GM18951 (cell line): ENCODE measurements around the gene SPAAR.
"Not testable (repeated sequence)": the region's sequence is repeated elsewhere in the genome, so short reads cannot be mapped to it uniquely, and the experiment has no call there.

ENCODE experiments used
- POLR2A ChIP-seq: IDR thresholded peaks from 4 replicates; pipeline ENCODE4 v1.6.1; 2011; ENCODE audit warnings: mild to moderate bottlenecking; ENCODE audit not compliant: insufficient read length, insufficient read depth; ENCODE audit errors: extremely low read depth
- in situ Hi-C: fragments of 300-500 bp; cut with MboI; formaldehyde crosslinking; loops from one replicate; pipeline ENCODE4 v1.12.0; 2022; ENCODE audit warnings: low sequenced_read_pairs, mixed read lengths, inconsistent platforms; ENCODE audit not compliant: unreplicated experiment

The SPAAR gene

DNA sequence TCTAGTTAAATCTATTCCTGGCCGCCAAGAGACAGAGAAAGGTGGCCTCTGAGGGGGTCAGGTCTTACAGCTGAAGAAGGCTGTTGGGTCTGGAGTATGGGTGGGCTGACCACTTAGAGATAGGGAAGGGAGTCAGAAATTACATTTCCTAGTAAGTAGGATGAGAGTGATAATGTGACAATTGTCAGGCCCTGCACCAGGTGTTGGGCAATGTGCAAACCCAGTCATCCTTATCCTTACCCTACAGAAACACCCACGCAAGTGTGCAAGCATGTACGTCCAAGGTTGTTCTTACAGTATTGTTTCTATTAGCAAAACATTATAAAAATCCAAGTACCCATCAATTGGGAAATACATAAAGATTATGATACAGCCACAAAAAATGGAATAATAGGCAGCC, 9.5 kb downstream of the SPAAR start:
- TF ChIP-seq POLR2A = no peak
- in situ Hi-C loops = no loop called here

DNA sequence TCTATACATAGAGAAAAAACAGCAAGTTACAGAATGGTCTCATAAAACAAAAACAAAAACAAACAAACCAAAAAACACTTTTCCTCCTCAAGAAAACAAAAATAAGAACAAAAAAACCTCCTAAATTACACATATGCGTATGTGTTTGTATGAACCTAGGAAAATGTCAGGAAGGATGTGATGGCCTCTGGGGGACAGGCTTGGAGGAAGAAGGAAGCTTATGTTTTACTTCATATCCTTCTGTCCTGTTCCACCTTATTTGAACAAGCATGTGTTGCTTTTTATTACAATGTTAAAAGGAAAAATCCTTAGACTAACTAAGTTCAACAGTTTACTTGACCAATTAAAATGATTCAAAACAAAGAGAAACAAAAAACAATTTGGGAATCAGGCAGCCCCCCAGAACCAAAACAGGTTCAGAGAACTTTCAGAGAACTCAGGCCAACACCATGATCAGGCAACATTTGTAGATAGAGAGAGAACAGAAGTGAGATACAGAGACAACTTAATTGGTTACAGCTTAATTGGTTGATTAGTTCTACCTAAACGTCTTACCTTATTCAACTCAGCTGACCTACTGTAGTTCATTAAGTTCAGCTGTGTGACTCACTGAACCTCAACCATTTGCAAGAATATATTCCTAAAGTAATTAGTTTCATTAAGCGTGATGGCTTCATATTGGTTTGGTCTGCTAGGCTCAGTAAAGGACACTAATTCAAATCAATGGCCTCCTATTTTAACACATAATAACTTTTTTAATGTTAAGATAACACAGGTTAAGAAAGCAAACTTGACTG, 10.1 kb downstream of the SPAAR start:
- in situ Hi-C loops = no loop called here
- no peak for TF ChIP-seq POLR2A

DNA sequence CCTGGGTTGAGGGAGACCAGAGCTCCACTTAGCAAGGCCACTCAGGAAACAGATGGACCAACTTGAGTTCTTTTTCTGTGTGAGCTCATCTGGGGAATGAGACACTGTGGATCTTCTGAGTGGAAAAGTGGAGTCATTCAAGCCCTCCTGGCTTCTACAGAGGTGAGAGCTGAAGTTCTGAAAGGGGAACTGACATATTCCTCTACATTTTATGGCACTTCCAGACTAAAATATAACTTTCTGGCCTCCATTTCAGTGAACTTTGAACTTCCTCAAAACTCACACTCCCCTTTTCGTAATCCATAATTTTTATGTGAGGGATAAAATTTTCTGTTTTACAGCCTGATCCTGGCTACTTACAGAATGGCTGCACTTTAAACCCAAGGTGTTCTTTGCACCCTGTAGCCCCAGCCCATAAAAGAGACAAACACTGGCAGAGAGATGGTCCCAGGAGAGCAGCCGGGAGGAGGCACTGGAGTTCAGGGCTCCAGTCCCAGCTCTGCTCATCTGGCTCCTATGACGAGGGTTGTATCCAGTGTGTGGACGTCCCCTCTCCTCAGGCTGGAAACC, 10.8 kb downstream of the SPAAR start:
- no peak for TF ChIP-seq POLR2A
- in situ Hi-C loops = no loop called here

DNA sequence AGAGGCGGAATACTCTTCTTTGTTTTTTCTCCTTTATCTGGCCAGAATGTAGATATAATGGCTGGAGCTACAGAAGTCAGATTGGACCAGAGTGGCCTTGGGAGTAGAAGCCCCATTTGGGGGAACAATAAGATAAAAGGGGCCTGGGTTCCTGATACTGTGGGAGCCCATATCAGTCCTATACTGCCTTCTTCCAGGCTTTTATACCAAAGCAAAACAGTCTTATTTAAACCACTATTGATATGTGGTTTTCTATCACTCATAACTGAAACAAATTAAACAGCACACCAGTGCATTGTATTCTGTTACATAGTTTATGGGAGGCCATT, 14.3 kb downstream of the SPAAR start:
- no peak for TF ChIP-seq POLR2A
- in situ Hi-C loops = no loop called here

DNA sequence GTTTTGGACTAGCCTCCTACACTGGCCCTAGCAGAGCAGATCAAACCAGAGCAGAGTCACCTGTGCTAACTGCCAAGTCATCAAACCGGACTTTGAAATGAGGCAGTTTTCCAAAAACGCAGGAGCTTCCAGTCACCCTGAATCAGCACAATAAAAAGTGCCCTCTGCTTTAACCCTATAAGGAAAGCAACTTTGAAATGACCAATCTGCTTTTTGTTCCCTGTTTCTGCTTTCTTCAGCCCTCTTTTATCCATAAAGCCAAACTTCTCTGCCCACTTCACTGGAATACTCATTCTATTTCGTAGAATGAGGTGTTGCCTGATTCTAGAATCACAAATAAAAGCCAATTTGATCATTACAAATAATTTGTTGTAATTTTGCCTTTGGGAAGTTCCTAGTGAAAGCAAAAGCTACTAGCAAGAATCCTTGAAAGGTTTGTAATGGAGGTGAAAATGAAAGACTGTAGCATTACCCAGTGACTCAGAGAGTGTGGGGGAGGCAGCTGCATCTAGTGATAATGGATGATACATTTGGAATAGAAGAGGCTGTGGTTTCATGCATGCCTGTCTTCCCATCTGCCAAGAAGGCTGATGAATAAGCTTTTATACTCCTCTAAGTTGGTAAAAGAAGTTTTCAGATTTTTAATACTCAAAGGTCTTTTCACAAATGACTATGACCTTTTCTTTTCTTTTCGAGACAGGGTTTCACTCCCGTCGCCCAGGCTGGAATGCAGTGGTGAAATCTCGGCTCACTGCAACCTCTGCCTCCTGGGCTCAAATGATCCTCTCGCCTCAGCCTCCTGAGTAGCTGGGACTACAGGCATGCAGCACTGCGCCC, 14.9 kb downstream of the SPAAR start:
- no peak for TF ChIP-seq POLR2A
- in situ Hi-C loops = no loop called here

DNA sequence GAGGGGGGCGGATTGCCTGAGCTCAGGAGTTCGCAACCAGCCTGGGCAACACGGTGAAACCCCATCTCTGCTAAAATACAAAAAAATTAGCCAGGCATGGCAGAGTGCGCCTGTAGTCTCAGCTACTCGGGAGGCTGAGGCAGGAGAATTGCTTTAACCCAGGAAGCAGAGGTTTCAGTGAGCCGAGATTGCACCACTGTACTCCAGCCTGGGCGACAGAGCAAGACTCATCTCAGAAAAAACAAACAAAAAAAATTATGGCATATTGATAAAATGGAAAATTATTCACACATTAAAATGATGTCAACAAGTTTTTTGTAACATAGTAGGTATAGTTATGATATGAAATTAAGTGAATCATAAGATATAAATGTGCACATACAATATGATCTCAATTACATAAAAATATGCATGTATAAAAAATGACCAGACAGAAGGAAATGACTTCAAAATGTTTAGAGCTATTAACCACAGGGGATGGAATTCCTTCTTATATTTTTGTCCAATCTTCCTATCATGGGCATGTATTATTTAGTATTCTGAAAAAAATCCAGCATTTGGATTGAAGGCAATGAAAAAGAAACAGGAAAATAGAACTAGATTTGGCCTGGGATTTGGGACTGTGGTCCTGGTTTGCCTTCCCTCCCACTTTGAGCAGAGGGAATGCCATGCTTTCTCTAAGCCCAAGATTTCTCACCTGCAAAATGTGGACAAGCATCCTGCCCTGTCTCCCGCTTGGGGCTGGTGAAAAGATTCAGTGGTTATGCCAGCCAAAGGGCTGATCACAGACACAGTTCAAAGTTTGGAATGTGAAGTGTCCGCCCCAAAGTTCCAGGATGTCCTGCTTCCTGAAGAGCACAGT, 19.5 kb downstream of the SPAAR start:
- in situ Hi-C loops = no loop called here
- no peak for TF ChIP-seq POLR2A

DNA sequence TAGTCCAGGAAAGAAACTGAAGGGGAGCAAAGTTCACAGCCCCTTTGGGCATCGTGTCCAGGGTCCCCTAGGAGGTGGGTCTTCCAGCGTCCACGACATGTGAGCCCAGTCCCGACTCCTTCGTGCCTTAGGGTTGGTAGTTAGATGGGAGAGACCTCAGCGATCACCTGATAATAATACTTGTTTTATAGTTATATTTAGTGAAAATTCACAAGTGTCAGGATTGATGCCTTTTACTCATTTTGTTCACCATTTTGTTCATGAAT, 20.1 kb downstream of the SPAAR start:
- no peak for TF ChIP-seq POLR2A
- in situ Hi-C loops = no loop called here

DNA sequence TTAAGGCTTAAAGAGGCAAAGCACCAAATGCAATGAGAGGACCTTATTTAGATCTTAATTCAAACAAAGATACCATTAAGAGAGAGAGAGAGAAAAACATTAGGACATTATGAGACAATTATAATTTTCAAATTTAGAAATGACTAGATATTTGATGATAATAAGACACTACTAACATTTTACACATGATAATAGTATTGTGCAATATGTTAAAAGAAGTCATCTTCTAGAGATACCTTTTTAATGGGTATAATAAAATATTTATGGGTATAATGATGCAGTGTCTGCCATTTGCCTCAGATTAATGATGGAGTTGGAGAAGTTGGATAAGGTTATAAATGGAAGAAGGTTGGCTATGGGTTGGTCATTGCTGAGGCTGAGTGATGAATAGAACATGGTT, 21.2 kb downstream of the SPAAR start:
- in situ Hi-C loops = no loop called here
- TF ChIP-seq POLR2A = no peak

DNA sequence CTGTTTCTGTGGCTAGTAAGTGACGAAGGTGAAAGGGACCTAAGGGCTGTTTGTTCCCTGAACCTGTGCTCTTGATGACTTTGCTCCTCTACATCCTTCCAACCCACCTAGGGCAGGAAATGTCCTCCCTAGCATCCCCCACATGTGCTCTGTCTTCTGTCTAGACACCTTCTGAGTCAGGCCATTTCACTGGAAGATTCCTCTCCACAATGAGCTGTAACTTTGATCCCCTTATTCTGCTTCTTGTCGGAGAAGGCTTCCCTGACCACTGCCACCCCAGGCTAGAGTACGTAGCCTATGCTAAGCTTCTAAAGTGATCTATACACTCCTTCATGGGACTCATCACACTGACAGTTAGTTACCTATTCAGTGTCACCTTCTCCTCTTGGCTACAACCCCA, 21.7 kb downstream of the SPAAR start:
- no peak for TF ChIP-seq POLR2A
- in situ Hi-C loops = no loop called here

DNA sequence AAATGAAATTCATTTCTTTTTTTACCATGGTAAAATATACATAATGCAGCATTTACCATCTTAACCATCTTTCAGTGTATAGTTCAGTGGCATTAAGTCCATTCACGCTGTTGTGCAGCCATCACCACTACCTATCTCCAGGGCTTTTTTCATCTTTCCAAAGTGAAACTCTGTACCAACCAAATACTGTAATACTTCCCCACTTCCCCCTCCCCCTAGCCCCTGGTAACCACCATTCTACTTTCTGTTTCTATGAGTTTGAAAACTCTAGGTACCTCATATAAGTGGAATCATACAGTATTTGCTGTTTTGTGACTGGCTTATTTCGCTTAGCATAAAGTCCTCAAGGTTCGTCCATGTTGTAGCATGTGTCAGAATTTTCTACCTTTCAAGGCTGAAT, 23.4 kb downstream of the SPAAR start:
- TF ChIP-seq POLR2A = no peak

DNA sequence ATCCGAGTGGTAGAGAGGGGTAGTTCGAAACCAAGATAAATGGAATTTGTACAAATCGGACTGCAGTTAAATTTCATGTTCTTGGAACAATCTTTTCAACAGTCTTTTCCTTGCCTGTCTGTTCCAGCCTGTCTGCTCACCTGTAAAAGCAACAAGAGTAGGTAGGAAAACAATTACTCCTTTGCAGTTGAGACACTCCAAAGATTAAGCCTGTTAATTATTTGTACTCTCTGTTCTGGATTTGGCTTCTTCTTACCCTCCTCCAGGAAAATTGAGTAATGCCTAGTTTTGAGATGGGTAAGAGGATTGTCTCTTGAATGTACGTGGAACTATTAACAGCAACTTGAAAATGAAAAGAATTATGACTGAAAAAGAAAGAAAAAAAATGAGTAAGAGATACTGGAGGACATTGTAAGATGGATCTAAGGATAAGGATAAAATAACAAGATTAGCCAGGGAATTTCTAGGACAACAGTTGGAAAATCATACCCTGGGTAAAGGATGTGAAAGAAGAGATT, 24.3 kb downstream of the SPAAR start:
- no peak for TF ChIP-seq POLR2A
- in situ Hi-C loops = no loop called here

More for the DNA sequence above, 23.4 kb downstream of the SPAAR start:
- in situ Hi-C loops = no loop called here

DNA sequence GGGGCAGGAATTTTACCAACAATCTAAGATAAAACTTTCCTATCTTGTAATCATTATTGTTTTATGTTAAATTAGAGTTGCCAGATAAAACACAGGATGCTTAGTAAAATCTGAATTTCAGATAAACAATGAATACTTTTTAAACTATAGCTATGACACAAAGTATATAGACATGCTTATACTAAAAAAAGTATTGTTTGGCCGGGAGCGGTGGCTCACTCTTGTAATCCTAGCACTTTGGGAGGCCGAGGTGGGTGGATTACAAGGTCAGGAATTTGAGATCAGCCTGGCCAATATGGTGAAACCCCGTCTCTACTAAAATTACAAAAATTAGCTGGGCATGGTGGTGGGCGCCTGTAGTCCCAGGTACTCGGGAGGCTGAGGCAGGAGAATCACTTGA, 24.8 kb downstream of the SPAAR start:
- in situ Hi-C loops = not testable (repeated sequence)

DNA sequence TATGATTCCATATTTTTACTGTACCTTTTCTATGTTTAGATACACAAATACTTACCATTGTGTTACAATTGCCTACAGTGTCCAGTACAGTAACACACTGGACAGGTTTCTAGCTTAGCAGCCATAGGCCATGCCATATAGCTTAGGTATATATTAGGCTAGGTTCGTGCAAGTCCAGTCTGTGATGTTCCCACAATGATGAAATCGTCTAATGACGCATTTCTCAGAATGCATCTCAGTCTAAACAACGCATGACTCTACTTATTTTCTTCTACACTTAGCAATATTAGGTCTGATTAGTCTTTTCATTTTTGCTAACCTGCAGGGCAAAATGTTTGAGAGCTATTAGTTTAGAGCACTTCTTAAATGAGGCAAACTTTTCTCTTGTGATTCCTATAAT, 26.0 kb downstream of the SPAAR start:
- in situ Hi-C loops = no loop called here
- TF ChIP-seq POLR2A = no peak
